GM19324 (cell line): ENCODE data around the gene MRPS35.
"Not testable (repeated sequence)": the region's sequence is repeated elsewhere in the genome, so short reads cannot be mapped to it uniquely, and the experiment has no call there.

Source experiments
- ATAC-seq: cut with Tn5 transposase; IDR thresholded peaks from one replicate; pipeline ENCODE4 v1.9.1; 2021; ENCODE audit warnings: mild to moderate bottlenecking, moderate library complexity; ENCODE audit not compliant: unreplicated experiment, low FRiP score

Gene MRPS35

GRCh38 chr12:27707216-27707615, 3.4 kb upstream of the MRPS35 start:
- no peak for ATAC-seq

GRCh38 chr12:27709212-27709931, 1.3 kb upstream of the MRPS35 start:
- no peak for ATAC-seq

- ATAC-seq, result peak; percentile 38
Measured at GRCh38 chr12:27709932-27710591, 570 bp upstream of the MRPS35 start.

DNA sequence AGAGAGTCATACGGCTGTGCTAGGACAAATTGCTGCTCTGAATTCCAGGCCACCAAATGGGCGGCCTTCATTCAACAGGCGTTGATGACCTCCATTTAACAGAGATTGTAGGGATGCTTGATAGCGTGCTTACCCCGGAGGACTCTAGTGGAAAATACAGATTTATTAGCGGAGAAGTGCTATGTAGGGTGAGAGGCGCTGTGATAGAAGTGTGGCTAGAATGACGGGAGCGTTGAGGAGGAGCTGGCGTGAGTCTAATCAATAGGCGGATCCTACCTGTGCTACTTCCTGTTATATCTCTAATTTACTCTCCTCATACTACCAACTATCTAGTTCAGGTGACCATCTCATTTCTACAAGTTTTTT, 668 bp downstream of the MRPS35 start:
- no peak for ATAC-seq

- no peak for ATAC-seq
Measured at GRCh38 chr12:27711967-27712366, 1.3 kb downstream of the MRPS35 start.

- ATAC-seq, result no peak
Measured at GRCh38 chr12:27723212-27723611, 12.6 kb downstream of the MRPS35 start.

- no peak for ATAC-seq
Measured at GRCh38 chr12:27730097-27730588, 19.5 kb downstream of the MRPS35 start.

GRCh38 chr12:27732281-27732680, 21.6 kb downstream of the MRPS35 start:
- no peak for ATAC-seq

- ATAC-seq, result no peak
Measured at GRCh38 chr12:27733052-27733656, 22.5 kb downstream of the MRPS35 start.

DNA sequence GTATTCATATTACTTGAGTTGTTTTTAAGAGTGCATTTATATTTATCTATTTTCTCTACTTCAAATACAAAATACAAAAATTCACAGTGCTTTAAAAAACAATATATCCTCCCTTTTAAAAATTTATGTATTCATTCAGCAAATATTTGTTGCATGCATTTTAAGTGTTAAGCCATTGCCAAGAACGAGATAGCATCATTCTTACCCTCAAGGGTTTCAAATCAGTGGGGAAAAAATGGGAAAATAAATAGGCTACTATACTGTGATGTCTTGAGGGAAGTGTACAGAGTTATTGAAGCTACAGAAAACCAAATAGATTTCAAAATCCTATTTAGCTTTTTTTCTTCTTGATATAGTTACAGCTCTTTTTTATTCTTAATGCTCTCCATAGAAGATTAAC, 23.2 kb downstream of the MRPS35 start:
- no peak for ATAC-seq

DNA sequence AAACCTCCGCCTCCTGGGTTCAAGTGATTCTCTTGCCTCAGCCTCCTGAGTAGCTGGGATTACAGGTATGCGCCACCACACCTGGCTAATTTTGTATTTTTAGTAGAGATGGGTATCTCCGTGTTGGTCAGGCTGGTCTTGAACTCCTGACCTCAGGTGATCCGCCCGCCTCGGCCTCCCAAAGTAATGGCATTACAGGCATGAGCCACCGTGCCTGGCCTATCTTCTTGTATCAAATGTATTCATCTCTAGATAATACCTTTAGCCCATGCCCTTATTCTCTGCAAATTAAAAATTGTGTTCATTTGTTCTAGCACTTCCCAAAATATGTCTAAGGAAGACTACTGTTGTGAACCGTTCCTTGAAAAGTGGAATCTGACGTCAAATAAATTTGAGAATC, 23.7 kb downstream of the MRPS35 start:
- ATAC-seq, result not testable (repeated sequence)

- ATAC-seq, result no peak
Measured at GRCh38 chr12:27743601-27744000, 33.0 kb downstream of the MRPS35 start.

DNA sequence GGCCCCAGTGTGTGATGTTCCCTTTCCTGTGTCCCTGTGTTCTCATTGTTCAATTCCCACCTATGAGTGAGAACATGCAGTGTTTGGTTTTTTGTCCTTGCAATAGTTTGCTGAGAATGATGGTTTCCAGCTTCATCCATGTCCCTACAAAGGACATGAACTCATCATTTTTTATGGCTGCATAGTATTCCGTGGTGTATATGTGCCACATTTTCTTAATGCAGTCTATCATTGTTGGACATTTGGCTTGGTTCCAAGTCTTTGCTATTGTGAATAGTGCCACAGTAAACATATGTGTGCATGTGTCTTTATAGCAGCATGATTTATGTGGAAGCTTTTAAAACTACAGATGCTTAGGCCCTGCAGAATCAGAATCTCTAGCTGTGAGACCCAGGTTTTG, 35.1 kb downstream of the MRPS35 start:
- not testable (repeated sequence) for ATAC-seq

GRCh38 chr12:27747111-27747820, 36.6 kb downstream of the MRPS35 start:
- no peak for ATAC-seq

- ATAC-seq, result no peak
Measured at GRCh38 chr12:27751386-27752047, 40.9 kb downstream of the MRPS35 start.

DNA sequence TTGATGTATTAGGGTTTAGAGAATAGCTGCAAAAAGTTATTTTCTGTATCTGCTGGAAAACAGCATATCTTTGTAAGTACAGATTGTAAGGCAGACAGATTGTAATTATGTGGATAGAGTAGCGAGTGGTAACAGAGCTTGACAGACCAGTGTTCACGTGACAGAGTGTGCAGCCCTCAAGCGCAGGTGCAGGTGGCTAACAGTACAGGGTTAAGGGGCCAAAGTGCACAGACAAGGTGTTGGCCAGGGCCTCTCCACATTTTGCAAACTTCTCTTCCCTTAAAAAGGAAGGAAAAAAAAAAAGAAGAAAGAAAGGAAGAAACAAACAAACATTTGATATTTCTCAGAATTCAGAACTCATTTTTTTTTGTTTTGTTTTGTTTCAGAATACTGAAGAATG, 44.2 kb downstream of the MRPS35 start:
- ATAC-seq, result no peak

DNA sequence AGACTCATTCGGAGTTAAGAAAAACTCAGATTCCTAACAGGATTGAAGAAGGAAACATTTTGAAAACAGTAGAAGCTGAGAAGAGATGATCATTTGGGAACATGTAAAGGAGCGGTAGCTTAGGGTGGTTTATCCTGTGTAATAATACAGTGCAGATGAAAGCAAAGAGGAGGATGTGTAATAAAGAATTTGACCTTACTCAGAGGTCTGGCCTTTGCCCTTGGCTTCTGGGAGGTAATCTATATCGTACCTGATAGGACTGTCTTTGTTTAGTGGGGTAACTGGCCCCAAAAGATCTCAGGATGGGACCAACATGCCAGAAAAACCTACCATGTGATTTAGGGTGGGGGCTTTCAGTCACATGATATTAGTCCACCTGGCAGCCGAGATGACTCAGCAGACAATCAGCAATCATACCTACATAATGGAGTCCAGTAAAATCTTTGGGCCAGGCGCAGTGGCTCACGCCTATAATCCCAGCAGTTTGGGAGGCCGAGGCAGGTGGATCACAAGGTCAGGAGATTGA, 46.1 kb downstream of the MRPS35 start:
- ATAC-seq, result no peak

DNA sequence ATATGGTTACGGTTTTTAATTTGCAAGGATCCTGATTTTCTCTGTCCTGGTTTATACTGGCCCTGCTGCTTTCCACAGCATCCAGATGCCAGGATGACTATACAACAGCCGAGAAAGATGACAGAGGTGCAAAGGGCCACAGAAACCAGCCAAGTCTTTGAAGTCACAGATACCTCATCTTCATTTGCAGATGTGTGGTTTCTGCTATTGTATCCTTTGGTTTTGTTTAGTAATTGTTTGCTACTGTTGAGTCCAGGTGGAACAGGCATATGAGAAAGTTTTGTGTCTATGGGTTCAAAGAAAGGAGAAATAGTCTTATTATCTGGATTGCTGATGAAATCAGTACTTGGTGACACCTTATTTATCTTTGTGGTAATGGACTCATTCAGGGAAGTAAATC, 52.1 kb downstream of the MRPS35 start:
- ATAC-seq, result no peak

DNA sequence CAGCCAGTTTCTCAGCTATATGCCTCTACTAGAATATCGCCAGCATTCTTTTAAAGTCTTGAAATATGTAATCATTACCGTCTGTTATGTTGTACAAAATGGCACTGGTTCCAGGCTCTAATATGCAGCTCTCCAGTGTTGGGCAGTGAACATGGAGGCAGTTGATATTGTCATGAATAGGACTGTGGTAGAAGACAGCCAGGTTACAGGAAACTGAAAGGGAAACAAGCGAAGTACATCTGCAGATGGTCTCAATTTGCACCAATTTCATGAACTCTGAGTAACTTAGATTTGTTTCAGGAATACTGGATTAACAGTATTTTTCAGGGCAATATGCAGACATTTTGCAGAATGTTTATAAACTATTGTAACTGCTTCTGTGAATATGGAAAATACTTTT, 56.0 kb downstream of the MRPS35 start:
- no peak for ATAC-seq

GRCh38 chr12:27769142-27769673, 58.6 kb downstream of the MRPS35 start:
- no peak for ATAC-seq
